HEK293T (cell line): ENCODE results near the gene COA3.

ENCODE experiments used
- HDGF ChIP-seq: fragments of 450-650 bp; IDR thresholded peaks from 2 replicates; pipeline ENCODE4 v1.6.1; 2017; ENCODE audit warnings: antibody characterized with exemption, borderline replicate concordance
- SP1 ChIP-seq: fragments of 450-650 bp; IDR thresholded peaks from 2 replicates; pipeline ENCODE4 v1.6.1; 2017
- SUZ12 ChIP-seq: fragments of 450-650 bp; IDR thresholded peaks from 2 replicates; pipeline ENCODE4 v1.6.1; 2016; ENCODE audit warnings: mild to moderate bottlenecking

DNA sequence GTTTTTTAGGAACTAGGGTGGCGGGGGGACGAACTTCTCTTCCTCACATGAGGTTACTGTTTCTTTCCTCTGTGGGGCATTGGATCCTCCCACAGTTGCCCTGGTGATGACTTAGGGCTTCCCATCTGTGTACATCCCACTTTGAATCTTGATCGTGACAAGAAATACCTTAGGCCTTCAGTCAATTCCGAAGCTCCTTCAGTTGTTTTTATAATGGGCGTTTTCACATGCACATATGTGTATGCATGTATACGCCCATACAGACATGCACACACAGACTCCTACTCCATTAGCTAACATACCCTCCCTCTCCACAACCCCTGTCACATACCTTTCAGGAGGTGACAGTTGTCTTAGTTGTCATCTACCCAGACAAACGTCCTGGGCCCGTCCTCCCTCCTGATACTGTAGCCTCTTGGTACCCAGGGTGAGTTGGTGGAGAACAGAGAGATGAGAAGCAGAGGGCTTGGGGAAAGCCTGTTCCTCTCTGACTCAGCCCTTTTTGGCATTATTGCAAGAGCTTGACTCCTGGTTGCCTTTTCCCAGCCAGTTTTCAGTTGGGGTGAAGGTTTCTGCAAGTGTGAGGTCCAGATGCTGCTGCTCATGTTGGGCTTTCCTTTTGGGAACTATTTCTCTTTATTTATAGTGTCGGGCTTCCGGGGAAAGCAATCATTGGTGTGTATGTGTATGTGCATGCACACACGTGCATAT lies 43.6 kb upstream of the COA3 start:
- TF ChIP-seq SUZ12 (no peak), SP1 (no peak), HDGF (no peak)
